Uterus (tissue), 4 donors: ENCODE measurements around the gene DAND5. TPM values are rescaled to one million over a fixed set of nuclear protein-coding genes. Genes with fewer than 3 reads are reported as not detected.
"Not testable (repeated sequence)": the region's sequence is repeated elsewhere in the genome, so short reads cannot be mapped to it uniquely, and the experiment has no call there.

Experiments used
- DNase-seq, 2 donors: peaks; one replicate each; pipeline ENCODE4 v3.0.0-alpha.2; 2019 to 2020
- H3K27ac ChIP-seq, 2 donors: fragments of 200-600 bp; sonication (generic); 1 replicate in 1 of 2; 2 replicates in 1 of 2; pipeline ENCODE4 v1.5.1; 2016 to 2018
- H3K27me3 ChIP-seq, 2 donors: fragments of 200-600 bp; sonication (generic); one replicate each; pipeline ENCODE4 v1.5.1; 2018 to 2019; ENCODE audit warnings: control low read depth in 1 of 2
- H3K36me3 ChIP-seq, 2 donors: fragments of 200-600 bp; sonication (generic); one replicate each; pipeline ENCODE4 v1.5.1; 2019; ENCODE audit warnings: control low read depth in 1 of 2
- H3K4me1 ChIP-seq, 2 donors: fragments of 200-600 bp; sonication (generic); one replicate each; pipeline ENCODE4 v1.5.1; 2018 to 2019; ENCODE audit warnings: control low read depth in 1 of 2
- H3K4me3 ChIP-seq, 2 donors: fragments of 200-600 bp; sonication (generic); 1 replicate in 1 of 2; 2 replicates in 1 of 2; pipeline ENCODE4 v1.5.1; 2018 to 2019; ENCODE audit warnings: mild to moderate bottlenecking in 1 of 2
- H3K9me3 ChIP-seq, 2 donors: fragments of 200-600 bp; sonication (generic); one replicate each; pipeline ENCODE4 v1.5.1; 2019; ENCODE audit warnings: control low read depth in 1 of 2
- CTCF ChIP-seq, 4 experiments: fragments of 200-600 bp in 2 of 4; fragments of 450-650 bp in 2 of 4; sonication (generic) in 2 of 4; IDR thresholded peaks; one replicate each; pipeline ENCODE4 v1.5.1; 2016 to 2019; ENCODE audit warnings: antibody characterized with exemption in 4 of 4, mild to moderate bottlenecking in 2 of 4, moderate library complexity in 1 of 4
- POLR2A ChIP-seq, 2 donors: fragments of 450-650 bp; IDR thresholded peaks; one replicate each; pipeline ENCODE4 v1.6.1; 2016; ENCODE audit warnings: antibody characterized with exemption in 2 of 2, mild to moderate bottlenecking in 1 of 2, moderate library complexity in 1 of 2
- intact Hi-C: fragments of 100-400 bp; cut with DNase I; formaldehyde crosslinking; loops from one replicate; pipeline ENCODE4 v1.15.1; 2023; ENCODE audit warnings: low total_unique reads
- total RNA-seq, 4 donors: library from RNA; depleted of rRNA in 3 of 4; stranded (reverse); fragments of >200 nt in 3 of 4; gene quantifications; one replicate each; pipeline versions ENCODE4 v1.1.0 to v1.2.4, GENCODE V29; 2014 to 2023
- donor health status: DM: yes; HTN: yes; CAD: no.

Gene DAND5
- total RNA-seq, 4 donors from 2014 or later: 0.14 TPM; not detected in 3

GRCh38 chr19:12975221-12975741 lies 5.9 kb downstream of the DAND5 start:
- no peak overlapping the region for H3K27ac ChIP-seq
- no peak overlapping the region for H3K4me3 ChIP-seq
- no peaks in the 10 kb centered on the region for H3K27me3 ChIP-seq
- H3K9me3 ChIP-seq: no peaks in the 10 kb centered on the region
- DNase-seq: no peak
- no peaks in the 10 kb centered on the region for H3K4me1 ChIP-seq
- no peak for TF ChIP-seq POLR2A (IDR thresholded peaks at IDR 0.05)
- no peak for TF ChIP-seq CTCF (IDR thresholded peaks at IDR 0.05)
- H3K36me3 ChIP-seq: no peaks in the 10 kb centered on the region
- intact Hi-C loops: loop anchor here (5.0 kb wide), 2 partner anchors 117 to 287 kb away; no protein-coding TSS in a partner anchor

DNA sequence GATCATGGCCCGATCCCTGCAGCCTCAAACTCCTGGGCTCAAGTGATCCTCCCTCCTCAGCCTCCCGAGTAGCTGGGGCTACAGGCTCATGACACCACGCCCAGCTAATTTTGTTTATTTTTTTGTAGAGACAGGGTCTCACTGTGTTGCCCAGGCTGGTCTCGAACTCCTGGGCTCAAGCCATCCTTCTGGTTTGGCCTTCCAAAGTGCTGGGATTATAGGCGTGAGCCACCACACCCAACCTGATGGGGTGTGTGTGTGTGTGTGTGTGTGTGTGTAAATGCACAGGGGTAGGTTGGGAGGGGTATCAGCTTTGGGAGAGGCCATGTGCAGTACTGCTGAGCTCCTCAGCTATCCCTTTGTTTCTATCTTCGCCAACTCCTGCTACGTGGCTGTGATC lies 6.7 kb downstream of the DAND5 start:
- not testable (repeated sequence) for H3K4me3 ChIP-seq, H3K27me3 ChIP-seq, H3K36me3 ChIP-seq, DNase-seq, H3K27ac ChIP-seq, H3K9me3 ChIP-seq, H3K4me1 ChIP-seq
- intact Hi-C loops: loop anchor here (5.0 kb wide), 2 partner anchors 116 to 286 kb away; no protein-coding TSS in a partner anchor

GRCh38 chr19:12979974-12980373 lies 10.6 kb downstream of the DAND5 start:
- intact Hi-C loops: loop anchor here (5.0 kb wide), 3 partner anchors 82 to 282 kb away; no protein-coding TSS in a partner anchor

DNA sequence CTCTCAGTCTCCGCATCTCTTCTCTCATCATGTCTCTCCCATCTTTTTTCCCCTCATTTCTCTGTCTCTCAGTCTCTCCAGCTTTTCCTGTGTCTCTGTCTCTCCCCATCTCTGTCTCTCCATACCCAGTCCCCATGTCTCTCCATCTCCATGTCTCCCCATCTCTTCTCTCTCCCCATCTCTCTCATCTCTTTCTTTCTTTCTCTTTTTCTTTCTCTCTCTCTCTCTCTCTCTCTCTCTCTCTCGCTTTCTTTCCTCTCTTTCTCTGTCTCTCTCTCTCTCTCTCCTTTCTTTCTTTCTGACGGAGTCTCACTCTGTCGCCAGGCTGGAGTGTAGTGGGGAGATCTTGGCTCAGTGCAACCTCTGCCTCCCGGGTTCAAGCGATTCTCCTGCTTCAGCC lies 13.3 kb downstream of the DAND5 start:
- Histone ChIP-seq H3K4me3 (no peak overlapping the region), H3K4me1 (no peaks in the 10 kb centered on the region), H3K36me3 (no peaks in the 10 kb centered on the region), H3K9me3 (no peaks in the 10 kb centered on the region), H3K27ac (no peak overlapping the region), H3K27me3 (no peaks in the 10 kb centered on the region)
- intact Hi-C loops: loop anchor here (5.0 kb wide), 1 partner anchor 80 kb away; no protein-coding TSS in a partner anchor
- no peak for TF ChIP-seq CTCF (IDR thresholded peaks at IDR 0.05)
- TF ChIP-seq POLR2A (IDR thresholded peaks at IDR 0.05): no peak
- DNase-seq: no peak

More at GRCh38 chr19:12979974-12980373, 10.6 kb downstream of the DAND5 start:
- no peaks in the 10 kb centered on the region for H3K4me1 ChIP-seq
- TF ChIP-seq CTCF (IDR thresholded peaks at IDR 0.05): no peak
- no peak for TF ChIP-seq POLR2A (IDR thresholded peaks at IDR 0.05)
- H3K4me3 ChIP-seq: no peak overlapping the region
- H3K9me3 ChIP-seq: no peaks in the 10 kb centered on the region
- no peak for DNase-seq
- H3K36me3 ChIP-seq: no peaks in the 10 kb centered on the region
- H3K27me3 ChIP-seq: no peaks in the 10 kb centered on the region
- no peak overlapping the region for H3K27ac ChIP-seq

GRCh38 chr19:12983091-12983490 lies 13.7 kb downstream of the DAND5 start:
- Histone ChIP-seq H3K27ac (peak overlapping the region; percentile 6 to 45), H3K4me3 (peak overlapping the region in 1 of 2 donors; percentile 30)

More at GRCh38 chr19:12983091-12983490, 13.7 kb downstream of the DAND5 start:
- TF ChIP-seq CTCF (IDR thresholded peaks at IDR 0.05) (no peak), POLR2A (IDR thresholded peaks at IDR 0.05) (no peak)
- no peak for DNase-seq
- H3K9me3 ChIP-seq: no peaks in the 10 kb centered on the region
- no peaks in the 10 kb centered on the region for H3K4me1 ChIP-seq
- intact Hi-C loops: loop anchor here (5.0 kb wide), 1 partner anchor 79 kb away; no protein-coding TSS in a partner anchor
- no peaks in the 10 kb centered on the region for H3K27me3 ChIP-seq
- H3K36me3 ChIP-seq: no peaks in the 10 kb centered on the region
